GM21786 (cell line): Measurements from ENCODE around the gene NAV1.
"Not testable (repeated sequence)": the region's sequence is repeated elsewhere in the genome, so short reads cannot be mapped to it uniquely, and the experiment has no call there.

Source experiments
- ATAC-seq: cut with Tn5 transposase; IDR thresholded peaks from one replicate; pipeline ENCODE4 v1.9.1; 2021; ENCODE audit not compliant: unreplicated experiment

NAV1 gene

DNA sequence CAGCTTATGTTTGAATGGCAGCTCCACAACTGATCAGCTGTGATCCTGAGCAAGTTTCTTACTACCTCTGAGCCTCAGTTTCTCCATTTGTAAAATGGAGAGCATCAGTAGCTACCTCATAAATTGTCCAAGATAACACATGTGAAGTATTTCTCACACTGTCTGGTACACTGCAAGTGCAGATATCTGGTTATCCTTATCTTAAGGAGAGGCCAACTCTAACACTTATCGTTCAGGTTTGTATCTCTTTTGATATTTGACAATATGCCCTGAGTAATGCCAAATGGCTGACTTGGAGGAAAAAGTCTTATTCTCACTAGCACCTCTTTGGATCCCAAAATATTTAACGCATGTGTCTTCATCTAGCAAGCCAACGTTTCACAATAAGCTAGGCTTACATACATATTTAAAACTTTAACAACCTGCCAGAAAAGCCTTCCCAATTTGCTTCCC, 34.7 kb upstream of the NAV1 start:
- no peak for ATAC-seq

DNA sequence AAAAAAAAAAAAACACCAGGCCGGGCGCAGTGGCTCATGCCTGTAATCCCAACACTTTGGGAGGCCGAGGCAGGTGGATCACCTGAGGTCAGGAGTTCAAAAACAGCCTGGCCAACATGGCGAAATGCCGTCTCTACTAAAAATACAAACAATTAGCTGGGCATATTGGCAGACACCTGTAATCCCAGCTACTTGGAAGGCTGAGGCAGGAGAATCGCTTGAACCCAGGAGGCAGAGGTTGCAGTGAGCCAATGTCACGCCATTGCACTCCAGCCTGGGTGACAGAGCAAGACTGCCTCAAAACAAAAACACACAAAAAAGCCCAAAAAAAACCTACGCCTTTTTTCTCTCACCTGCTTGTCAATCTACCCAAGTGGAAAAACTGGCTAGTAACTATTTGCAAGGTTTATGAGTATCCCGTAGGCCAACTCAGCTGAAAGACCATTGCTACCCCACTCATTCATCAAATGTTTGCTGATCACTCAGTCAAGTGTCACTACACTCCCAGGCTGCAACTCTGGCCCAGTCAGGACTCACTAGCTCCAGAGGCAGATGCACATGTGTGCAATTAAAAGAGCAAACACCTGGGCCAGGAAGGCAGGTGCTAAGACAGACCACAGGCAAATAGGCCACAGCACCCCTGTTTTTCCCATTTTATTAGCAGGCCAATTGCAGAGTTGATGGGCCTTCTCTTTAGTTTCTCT, 34.0 kb upstream of the NAV1 start:
- ATAC-seq, result no peak

DNA sequence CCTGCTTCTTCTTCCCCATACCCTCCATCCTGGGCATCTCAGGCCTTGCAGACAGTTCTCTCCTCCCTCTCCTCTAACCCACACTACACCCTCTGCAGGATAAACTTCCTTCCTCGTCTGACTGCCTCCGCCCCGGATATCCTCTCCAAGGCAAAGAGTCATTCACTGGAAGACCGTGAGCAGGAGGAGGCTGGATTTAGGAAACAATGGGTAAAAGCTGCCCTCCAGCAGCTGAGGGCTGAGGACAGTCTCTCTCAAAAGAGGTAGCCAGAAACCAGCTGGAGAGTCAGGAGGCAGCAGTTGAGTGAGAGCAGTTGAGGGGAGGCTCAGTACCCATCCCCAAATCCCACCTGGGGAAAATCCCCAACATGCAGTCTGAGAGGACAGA, 33.4 kb upstream of the NAV1 start:
- no peak for ATAC-seq

DNA sequence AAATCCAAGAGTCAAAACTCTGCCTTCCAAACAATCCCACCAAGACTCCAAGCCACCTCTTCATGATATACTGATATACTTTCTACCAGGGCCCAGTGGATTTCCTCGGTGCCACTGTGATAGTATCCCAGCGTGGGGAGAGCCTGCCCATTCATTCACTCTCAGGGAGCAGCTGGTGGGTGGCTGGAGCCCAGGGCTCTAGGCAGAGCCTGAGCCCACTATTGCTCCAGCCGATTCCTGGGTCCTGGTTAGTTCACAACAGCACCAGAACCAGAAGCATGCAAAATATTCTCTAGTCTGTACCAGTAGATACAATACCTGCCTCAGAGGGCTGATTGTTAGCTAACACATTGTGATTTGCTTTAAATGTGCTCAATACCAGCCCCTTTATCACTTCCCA, 32.8 kb upstream of the NAV1 start:
- peak; percentile 5 for ATAC-seq

DNA sequence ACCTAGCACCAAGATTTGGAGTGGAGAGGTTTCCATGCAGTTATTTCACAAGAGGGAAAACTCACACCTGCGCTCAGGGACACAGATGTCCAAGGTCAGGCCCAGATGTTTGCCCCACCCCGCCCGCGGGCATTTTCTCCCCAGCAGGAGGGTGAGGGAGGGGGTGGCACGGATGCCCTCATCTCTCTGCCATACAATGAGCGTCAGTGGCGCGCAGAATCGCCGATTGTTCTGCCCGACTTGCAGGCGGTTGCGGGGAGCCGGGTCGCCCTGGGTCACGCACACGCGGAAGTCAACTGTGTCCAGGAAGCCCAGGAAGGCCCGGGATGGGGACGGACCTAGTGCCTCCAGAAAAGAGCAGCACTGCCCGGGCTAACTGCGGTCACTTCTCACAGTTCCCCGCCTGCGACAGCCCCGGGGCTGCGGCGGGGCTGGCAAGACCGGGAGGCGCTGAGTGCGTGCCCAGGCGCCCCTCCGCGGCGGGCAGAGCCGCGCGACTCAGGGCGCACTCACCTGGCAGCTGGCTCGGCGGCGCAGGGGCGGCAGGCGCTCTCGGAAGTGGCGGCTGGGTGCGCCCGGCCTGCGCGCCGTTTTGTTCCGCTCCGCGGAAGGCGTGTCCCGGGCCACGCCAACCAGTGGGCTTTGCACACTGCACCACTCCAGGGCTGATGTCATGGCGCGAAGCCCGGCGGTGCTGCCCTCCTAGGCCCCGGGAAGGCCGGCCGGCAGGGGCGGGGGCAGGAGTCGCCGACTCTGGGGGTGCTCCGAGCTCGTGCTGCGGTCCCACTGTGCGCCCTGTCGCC, 32.2 kb upstream of the NAV1 start, which contains the start of gene CSRP1:
Gene CSRP1 (minus strand): TSS at position 567 of the 803 bp plus-strand sequence. CDS start 10,820 bp downstream, outside the sequence.
- ATAC-seq, result peak; percentile 74

DNA sequence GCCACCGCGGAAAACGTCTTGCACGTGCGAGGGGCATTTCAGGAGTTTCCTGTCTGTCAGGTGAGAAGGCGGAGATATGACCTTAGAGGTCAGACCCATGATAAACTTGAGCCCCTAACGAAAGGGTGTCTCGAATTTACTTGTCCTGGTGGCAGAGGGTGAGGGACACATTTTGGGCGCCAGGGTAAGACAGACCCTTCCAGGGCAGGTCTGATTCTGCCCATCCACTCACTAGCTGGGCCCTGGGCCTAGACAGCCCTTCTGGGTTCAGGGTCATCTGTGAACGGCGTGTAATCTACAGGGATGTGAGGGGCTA, 31.6 kb upstream of the NAV1 start:
- peak; percentile 5 for ATAC-seq

DNA sequence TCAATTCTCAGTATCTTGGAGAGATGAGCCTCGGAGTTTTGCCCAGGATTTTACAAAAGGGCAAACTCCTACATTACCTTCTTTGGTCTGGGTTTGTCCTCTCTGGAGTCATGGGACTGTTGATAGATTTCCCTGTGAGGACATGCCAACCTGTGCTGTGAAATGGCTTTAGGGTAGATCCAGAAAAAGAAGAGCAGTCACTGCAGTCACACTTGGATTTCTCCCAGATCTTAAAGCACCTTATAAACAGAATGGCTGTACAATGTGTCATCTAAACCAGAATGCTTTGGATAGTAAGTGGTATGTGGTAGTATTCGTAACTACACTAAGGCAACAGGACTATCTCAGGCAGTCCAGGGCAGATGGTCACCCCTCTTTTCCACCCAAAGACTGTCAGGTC, 30.1 kb upstream of the NAV1 start:
- ATAC-seq, result no peak

DNA sequence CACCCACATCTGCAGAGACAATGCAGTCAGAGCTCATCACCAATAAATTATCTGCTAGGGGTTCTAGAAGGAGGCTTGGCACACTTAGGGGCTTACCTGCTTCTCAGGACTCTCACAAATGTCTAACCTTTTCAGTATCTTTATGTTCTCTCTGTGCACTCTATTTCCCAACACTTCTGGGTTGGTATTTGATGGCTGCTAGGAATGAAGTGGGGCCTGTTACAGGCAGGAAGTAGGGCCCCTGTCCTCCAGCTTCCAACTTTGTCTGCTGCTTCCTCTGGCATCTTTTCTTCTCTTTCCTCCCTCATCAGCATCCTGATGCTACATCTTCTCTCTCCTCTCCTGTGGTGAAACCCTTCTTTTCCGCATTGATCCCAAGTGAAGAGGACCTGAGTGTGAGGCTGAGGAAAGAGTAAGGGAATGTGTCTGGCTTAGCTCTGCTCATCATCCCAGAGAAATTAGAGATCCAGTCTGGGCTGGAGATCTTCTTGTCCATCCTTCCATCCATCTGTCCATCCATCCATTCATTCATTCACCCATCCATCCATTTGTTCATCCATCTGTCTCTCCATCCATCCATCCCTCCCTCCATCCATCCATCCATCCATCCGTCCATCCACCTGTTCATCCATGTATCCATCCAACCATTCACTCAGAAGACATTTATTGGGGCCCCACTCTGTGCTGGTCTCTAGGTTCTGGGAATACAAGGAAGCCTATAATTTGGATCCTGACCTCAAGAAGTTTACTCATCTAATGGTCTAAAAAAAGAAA, 29.1 kb upstream of the NAV1 start:
- ATAC-seq, result no peak

DNA sequence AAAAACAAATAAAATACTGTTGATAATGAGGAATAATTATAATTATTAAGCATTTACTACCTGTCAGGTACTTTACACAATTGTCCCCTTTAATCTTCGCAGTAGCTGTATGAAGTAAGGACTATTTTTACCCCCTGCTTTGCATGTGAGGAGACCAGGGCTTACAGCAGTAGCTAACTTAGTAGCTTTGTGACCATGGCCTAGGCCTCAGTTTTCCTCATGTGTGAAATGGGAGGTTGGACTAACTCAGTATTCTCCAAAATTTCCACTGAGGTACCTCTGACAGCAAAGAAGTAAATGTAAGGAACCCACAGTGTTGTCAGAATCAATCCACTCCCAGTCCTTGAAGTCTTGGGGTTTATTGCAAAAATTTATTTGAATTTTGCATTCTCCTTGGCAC, 28.2 kb upstream of the NAV1 start:
- ATAC-seq, result no peak

DNA sequence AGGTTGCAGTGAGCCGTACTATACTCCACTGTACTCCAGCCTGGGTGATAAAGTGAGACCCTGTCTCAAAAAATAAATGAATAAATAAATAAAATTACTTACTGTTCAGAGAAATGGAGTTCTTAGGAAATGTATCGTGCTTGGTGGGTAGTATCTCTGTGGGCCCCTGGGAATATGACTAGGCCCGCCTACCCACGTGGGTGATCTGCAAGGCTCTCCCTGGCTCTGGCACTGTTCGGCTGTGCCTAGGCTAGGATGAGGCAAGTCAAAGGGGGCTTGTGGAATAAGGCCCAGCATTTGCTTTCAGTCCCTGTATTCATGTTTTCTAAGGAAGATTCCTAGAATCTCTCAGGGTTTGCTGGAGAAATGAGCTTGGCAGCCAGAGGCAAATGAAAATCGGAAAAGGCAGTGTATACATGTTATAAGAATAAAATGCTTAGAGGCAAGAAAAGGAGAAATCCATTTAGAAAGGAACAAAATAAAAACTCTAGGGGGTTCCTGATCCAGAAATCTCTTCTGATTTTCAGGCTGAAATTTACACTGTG, 27.5 kb upstream of the NAV1 start:
- no peak for ATAC-seq

DNA sequence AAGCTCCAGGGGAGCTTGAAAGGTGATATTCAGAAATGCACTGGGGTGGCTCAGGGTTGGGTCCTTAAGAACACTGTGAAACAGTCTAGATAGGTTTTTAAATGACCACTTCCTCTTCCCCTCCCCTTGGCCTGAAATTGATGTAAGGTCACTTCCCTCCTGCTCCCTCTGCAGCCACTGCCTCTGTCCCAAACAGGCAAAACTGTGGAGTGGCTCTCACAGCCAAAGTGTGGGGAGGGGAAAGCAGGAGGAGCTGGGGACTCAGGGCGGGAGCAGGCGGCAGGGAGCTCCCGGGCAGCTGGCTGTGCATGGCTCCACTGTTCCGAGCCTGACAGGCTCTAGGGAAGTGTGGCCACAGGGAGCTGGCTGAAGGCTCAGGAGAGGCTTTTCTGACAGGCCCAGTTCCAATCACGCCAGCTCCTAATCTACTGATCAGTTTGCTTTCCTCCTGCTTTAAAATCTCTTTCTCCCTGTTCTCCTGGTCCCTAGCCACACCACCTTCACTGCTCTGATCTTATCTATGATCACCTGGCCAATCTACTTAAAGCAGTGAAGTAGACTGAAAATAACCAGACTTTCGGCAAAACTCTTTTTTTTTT, 26.9 kb upstream of the NAV1 start:
- peak; percentile 58 for ATAC-seq

DNA sequence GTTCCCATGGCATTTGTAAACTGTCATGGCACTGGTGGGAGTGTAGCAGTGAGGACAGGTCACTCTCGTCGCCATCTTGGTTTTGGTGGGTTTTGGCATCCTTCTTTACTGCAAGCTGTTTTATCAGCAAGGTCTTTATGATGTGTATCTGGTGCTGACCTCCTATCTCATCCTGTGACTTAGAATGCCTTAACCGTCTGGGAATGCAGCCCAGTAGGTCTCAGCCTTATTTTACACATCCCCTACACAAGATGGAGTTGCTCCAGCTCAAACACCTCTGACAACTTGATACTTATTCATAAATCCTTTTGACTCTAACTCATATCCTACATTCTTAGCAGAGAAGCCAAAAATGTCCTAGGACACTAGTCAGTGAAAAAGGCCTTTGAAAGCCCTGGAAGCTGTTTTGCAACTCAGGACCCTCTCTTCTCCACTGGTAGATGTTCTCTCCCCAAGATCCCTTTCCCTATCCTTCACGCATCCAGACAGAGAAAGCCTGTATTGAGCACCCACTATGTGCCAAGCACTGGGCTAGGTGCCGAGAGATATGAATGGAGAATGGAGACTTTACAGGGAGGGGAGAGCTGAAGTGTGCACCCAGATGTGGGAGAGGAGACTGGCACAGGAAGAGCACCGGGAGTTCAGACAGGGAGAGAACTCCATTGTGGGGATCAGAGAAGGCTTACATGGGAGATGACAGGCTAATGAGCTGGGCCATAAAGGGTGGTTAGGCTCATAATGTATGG, 25.3 kb upstream of the NAV1 start:
- no peak for ATAC-seq

DNA sequence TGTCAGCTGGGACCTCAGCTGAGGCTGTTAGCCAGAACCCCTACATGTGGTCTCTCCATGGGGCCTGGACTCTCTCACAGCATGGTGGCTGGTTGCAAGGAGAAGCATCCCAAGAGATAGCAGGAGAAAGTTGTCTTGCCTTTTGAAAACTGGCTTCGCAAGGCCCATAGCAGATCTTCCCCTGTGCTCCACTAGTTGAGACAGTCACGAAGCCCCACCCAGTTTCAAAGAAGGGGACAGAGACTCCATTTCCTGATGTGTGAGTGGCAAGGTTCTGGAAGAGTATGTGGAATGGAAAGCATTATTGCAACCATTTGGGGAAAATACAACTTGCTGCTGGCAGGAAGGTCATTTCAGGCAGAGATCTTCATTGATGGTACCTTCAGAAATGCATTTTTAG, 24.5 kb upstream of the NAV1 start:
- no peak for ATAC-seq

DNA sequence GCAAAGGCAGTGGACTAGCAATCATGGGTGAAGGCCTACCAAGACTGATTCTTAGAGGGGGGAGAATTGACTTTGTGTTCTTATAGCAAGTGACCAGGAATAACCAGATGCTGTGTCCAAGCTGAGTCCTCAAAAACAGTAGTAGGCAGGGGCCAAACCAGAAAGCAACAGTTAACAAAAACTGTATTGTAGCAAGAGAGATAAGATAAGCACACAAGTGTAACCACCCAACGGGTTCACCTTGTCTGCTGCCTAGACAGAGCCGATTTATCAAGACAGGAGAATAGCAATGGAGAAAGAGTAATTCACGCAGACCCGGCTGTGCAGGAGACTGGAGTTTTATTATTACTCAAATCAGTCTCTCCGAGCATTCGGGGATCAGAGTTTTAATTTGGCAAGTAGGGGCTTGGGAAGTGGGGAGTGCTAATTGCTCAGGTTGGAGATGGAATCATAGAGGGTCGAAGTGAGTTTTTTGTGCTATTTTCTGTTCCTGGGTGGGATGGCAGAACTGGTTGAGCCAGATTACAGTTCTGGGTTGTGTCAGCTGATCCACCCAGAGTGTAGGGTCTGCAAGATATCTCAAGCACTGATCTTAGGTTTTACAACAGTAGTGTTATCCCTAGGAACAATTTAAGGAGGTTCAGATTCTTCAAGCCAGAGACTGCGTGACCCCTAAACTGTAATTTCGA, 23.7 kb upstream of the NAV1 start:
- ATAC-seq, result no peak

DNA sequence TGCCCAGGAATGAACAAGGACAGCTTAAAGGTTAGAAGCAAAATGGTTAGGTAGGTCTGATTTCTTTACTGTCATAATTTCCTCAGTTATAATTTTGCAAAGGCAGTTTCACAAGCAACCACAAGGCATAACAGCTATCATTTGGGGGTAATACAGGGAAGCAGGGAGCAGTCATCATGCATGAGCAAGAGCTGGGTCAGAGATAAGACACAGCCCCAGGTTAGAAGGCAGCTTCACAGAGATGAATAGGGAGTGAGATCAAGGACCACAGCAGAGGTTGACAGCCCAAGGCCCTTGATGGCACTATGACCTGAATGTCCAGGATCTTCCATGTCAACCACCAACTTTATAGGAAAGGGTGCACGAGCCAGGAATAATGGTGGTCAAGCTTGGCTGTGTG, 23.0 kb upstream of the NAV1 start:
- no peak for ATAC-seq

DNA sequence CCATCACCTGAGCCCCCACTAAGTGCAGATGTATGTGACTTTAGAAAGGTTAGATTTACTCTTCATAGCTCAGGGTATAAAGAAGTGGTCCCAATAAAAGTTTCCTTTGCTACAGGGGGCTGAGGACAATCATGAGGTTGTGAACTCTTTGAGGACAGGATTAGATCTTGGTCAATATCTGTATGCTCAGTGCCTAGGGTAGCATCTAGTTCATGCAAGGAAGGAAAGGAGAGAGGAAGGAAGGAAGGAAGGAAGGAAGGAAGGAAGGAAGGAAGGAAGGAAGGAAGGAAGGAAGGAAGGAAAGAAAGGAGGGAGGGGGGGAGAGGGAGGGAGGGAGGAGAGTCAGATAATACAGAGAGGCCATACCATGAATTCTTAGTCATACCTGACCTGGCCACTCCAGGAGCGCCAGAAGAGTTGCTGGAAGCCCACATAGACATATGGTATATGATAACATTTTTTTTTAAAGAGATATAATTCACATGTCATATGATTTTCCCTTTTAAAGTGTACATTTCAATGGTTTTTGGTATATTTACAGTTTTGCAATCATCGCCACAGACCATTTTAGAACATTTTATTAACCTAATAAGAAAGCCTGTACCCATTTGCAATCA, 22.3 kb upstream of the NAV1 start:
- no peak for ATAC-seq

DNA sequence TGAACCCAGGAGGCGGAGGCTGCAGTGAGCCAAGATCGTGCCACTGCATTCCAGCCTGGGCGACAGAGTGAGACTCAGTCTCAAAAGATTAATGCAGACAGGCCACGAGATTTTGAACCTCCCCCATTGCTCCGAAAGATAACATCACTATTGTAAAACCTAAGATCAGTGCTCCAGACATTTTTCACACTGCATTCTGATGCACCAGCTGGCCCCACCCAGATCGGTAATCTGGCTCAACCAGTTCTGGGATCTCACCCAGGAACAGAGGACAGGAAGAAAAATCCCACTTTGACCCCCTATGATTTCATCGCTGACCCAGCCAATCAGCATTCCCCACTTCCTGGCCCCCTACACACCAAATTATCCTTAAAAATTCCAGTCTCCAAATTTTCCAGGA, 21.3 kb upstream of the NAV1 start:
- ATAC-seq, result no peak

DNA sequence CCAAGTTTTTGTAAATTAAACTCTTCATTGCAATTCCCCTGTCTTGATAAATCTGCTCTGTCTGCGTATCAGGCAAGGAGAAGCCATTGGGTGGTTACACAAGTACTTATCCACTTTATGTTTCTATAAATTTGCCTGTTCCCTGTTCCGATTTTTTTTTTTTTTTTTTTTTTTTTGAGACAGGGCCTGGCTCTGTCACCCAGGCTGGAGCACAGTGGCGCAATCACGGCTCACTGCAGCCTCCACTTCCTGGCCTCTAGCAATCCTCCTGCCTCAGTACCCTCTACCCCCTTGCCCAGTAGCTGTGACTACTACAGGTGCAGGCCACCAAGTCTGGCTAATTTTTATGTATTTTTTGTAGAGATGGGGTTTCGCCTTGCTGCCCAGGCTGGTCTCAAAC, 20.9 kb upstream of the NAV1 start:
- ATAC-seq, result no peak

DNA sequence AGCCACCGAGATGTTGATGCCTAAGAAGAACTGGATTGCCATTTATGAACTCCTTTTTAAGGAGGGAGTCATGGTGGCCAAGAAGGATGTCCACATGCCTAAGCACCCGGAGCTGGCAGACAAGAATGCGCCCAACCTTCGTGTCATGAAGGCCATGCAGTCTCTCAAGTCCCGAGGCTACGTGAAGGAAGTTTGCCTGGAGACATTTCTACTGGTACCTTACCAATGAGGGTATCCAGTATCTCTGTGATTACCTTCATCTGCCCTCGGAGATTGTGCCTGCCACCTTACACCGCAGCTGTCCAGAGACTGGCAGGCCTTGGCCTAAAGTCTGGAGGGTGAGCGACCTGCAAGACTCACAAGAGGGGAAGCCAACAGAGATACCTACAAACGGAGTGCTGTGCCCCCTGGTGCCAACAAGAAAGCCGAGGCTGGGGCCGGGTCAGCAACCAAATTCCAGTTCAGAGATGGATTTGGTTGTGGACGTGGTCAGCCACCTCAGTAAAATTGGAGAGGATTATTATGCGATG, 18.8 kb upstream of the NAV1 start:
- ATAC-seq, result not testable (repeated sequence)
